HepG2 (cell line): Measurements from ENCODE around the gene MRI1.

ENCODE experiments used
- CTCF ChIP-seq: sonication (generic); formaldehyde crosslinking; IDR thresholded peaks from 2 replicates; pipeline ENCODE4 v1.5.0; 2020; ENCODE audit warnings: mild to moderate bottlenecking, missing genetic modification reagents, moderate library complexity
- E2F1 ChIP-seq: sonication (generic); formaldehyde crosslinking; IDR thresholded peaks from 2 replicates; pipeline ENCODE4 v1.5.0; 2020; ENCODE audit warnings: missing genetic modification reagents
- HNF4A ChIP-seq: sonication (generic); formaldehyde crosslinking; IDR thresholded peaks from 2 replicates; pipeline ENCODE4 v1.4.0; 2020; ENCODE audit warnings: missing genetic modification reagents
- NFIC ChIP-seq: IDR thresholded peaks from 2 replicates; pipeline ENCODE4 v1.6.1; 2012; ENCODE audit warnings: mild to moderate bottlenecking, low read length, inconsistent platforms
- REL ChIP-seq: sonication (generic); formaldehyde crosslinking; conservative IDR thresholded peaks from 2 replicates; pipeline ENCODE4 v1.8.0; 2022; ENCODE audit warnings: mild to moderate bottlenecking, missing genetic modification reagents, moderate library complexity
- SP2 ChIP-seq: sonication (generic); formaldehyde crosslinking; IDR thresholded peaks from 2 replicates; pipeline ENCODE4 v1.5.1; 2020; ENCODE audit warnings: mild to moderate bottlenecking, missing genetic modification reagents
- TF ChIP-seq, protein P1 (sequence below), 2 experiments: fragments of 450-650 bp in 1 of 2; sonication (generic) in 1 of 2; formaldehyde crosslinking in 1 of 2; IDR thresholded peaks; 2 replicates each; pipeline versions ENCODE4 v1.6.1 to v1.8.0; 2016 to 2022; ENCODE audit warnings: antibody characterized with exemption in 1 of 2, mild to moderate bottlenecking in 1 of 2, missing genetic modification reagents in 1 of 2

GRCh38 chr19:13766095-13766481 lies 1.8 kb downstream of the MRI1 start:
- TF ChIP-seq, protein P1, sequence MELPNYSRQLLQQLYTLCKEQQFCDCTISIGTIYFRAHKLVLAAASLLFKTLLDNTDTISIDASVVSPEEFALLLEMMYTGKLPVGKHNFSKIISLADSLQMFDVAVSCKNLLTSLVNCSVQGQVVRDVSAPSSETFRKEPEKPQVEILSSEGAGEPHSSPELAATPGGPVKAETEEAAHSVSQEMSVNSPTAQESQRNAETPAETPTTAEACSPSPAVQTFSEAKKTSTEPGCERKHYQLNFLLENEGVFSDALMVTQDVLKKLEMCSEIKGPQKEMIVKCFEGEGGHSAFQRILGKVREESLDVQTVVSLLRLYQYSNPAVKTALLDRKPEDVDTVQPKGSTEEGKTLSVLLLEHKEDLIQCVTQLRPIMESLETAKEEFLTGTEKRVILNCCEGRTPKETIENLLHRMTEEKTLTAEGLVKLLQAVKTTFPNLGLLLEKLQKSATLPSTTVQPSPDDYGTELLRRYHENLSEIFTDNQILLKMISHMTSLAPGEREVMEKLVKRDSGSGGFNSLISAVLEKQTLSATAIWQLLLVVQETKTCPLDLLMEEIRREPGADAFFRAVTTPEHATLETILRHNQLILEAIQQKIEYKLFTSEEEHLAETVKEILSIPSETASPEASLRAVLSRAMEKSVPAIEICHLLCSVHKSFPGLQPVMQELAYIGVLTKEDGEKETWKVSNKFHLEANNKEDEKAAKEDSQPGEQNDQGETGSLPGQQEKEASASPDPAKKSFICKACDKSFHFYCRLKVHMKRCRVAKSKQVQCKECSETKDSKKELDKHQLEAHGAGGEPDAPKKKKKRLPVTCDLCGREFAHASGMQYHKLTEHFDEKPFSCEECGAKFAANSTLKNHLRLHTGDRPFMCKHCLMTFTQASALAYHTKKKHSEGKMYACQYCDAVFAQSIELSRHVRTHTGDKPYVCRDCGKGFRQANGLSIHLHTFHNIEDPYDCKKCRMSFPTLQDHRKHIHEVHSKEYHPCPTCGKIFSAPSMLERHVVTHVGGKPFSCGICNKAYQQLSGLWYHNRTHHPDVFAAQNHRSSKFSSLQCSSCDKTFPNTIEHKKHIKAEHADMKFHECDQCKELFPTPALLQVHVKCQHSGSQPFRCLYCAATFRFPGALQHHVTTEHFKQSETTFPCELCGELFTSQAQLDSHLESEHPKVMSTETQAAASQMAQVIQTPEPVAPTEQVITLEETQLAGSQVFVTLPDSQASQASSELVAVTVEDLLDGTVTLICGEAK (IDR thresholded peaks at IDR 0.05) = no peak
- TF ChIP-seq, protein P1 (CRISPR knock-in tag; IDR thresholded peaks at IDR 0.05) = no peak
- TF ChIP-seq SP2 (CRISPR knock-in tag) (no peak), E2F1 (no peak), NFIC (no peak), HNF4A (CRISPR knock-in tag) (no peak), CTCF (CRISPR knock-in tag) (no peak), REL (CRISPR knock-in tag) (no peak)
